Measurements from ENCODE around the gene DTNB.
"Not testable (repeated sequence)": the region's sequence is repeated elsewhere in the genome, so short reads cannot be mapped to it uniquely, and the experiment has no call there.

Gene DTNB

DNA sequence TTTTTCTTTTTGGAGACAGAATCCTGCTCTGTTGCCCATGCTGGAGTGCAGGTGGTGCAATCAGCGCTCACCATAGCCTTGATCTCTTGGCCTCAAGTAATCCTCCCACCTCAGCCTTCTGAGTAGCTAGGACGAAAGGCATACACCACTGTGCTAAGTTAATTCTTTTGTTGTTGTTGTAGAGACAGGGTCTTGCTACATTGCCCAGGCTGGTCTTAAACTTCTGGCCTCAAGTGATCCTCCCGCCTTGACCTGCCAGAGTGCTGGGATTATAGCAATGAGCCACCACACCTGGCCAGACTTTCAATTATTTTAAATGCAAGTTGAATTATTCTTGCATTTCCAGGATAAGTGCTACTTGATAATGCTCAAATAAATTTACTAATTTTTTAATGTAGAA, 126.5 kb downstream of the DTNB start:
- Mint-ChIP-seq H3K36me3 (ENCODE audit: low read depth) (peaks cover 4% of the 10 kb centered on the region), H3K4me1 (ENCODE audit: low read depth) (peaks cover 24% of the 10 kb centered on the region), H3K4me3 (no peak overlapping the region), H3K9me3 (no peaks in the 10 kb centered on the region), H3K27me3 (ENCODE audit: low read depth) (no peaks in the 10 kb centered on the region), H3K27ac (no peak overlapping the region)
- no peak for DNase-seq (ENCODE audit: low spot score)

DNA sequence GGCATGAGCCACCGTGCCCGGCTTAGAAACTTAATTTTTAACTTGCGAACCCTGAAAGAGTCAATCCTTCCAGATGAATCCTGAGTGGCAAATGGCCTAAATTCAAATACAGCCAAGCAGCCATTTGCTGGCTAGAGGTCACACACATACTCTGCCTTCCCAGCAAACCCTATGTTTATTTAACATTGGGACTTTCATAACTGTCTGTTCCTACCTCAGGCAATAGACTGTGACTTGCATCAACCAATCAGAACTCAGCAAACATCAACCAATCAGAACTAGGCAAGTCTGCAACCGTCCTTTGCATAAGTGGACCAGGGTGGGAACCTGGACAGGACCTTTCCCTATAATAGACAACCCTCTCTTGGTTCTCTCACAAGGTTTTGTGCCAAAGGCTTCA, 127.5 kb downstream of the DTNB start:
- H3K4me1 Mint-ChIP-seq (ENCODE audit: low read depth) = peaks cover 19% of the 10 kb centered on the region
- no peak overlapping the region for H3K4me3 Mint-ChIP-seq
- peaks cover 3% of the 10 kb centered on the region for H3K36me3 Mint-ChIP-seq (ENCODE audit: low read depth)
- no peak for DNase-seq (ENCODE audit: low spot score)
- no peak overlapping the region for H3K27ac Mint-ChIP-seq
- no peaks in the 10 kb centered on the region for H3K9me3 Mint-ChIP-seq
- no peaks in the 10 kb centered on the region for H3K27me3 Mint-ChIP-seq (ENCODE audit: low read depth)

DNA sequence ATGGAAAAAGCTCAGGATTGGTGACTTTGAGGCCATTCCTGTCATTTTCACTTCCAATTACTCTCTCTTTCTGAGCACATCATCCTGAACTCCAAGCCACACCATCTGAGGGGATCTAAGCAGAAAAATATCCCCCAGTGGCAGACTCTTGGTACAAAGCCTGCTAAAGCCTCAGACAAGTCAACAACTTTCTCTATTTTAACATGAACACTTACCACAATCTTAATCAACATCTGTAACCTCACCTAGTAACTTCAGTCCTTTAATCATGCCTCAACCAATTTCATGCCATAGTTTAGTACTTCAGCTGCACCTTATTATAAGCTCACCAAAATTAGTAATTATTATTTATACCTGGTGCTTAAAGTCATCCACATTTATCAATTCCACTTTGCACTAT, 128.9 kb downstream of the DTNB start:
- no peak overlapping the region for H3K27ac Mint-ChIP-seq

DNA sequence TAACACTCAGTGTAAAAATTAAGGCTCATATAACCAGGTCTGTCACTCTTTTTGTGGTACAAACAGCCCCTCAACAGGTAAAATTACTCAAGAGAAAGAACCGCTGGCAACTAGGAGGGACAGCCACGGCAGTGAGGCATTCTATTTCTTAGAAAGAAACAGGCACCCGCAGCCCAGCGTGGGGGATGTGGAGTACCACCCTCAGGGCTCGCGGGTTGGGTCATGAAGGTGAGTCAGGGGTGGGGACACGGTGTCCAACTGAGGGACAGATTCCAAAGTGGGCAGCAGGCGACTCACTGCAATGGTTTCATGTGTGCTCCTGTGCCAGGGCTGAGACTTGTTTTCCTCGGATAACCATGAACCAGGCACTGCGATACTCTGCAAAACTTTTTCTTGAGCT, 129.4 kb downstream of the DTNB start:
- no peaks in the 10 kb centered on the region for H3K27me3 Mint-ChIP-seq (ENCODE audit: low read depth)
- no peaks in the 10 kb centered on the region for H3K9me3 Mint-ChIP-seq
- H3K36me3 Mint-ChIP-seq (ENCODE audit: low read depth) = peaks cover 2% of the 10 kb centered on the region
- no peak for DNase-seq (ENCODE audit: low spot score)
- H3K4me1 Mint-ChIP-seq (ENCODE audit: low read depth) = peaks cover 16% of the 10 kb centered on the region
- H3K27ac Mint-ChIP-seq = no peak overlapping the region
- no peak overlapping the region for H3K4me3 Mint-ChIP-seq

More for the DNA sequence above, 128.9 kb downstream of the DTNB start:
- DNase-seq (ENCODE audit: low spot score) = no peak
- Mint-ChIP-seq H3K36me3 (ENCODE audit: low read depth) (peaks cover 2% of the 10 kb centered on the region), H3K9me3 (no peaks in the 10 kb centered on the region), H3K4me3 (no peak overlapping the region), H3K4me1 (ENCODE audit: low read depth) (peaks cover 16% of the 10 kb centered on the region), H3K27me3 (ENCODE audit: low read depth) (no peaks in the 10 kb centered on the region)

DNA sequence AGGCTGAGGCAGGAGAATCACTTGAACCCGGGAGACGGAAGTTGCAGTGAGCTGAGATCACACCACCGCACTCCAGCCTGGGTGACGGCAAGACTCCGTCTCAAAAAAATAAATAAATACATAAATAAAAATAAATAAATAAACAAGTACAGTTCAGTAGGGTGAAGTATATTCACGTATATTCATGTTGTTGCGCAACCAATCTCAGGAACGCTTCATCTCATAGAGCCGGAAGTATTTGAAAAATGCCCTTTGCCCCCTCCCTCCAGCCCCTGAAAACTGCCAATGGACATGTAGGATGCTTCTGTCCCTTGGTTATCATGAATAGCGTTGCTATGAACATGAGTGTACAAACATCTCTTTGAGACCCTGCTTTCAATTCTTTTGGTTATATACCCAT, 132.0 kb downstream of the DTNB start:
- H3K27ac Mint-ChIP-seq = no peak overlapping the region
- no peaks in the 10 kb centered on the region for H3K36me3 Mint-ChIP-seq (ENCODE audit: low read depth)
- no peak overlapping the region for H3K4me3 Mint-ChIP-seq
- H3K4me1 Mint-ChIP-seq (ENCODE audit: low read depth) = peaks cover 11% of the 10 kb centered on the region
- no peaks in the 10 kb centered on the region for H3K9me3 Mint-ChIP-seq
- no peaks in the 10 kb centered on the region for H3K27me3 Mint-ChIP-seq (ENCODE audit: low read depth)
- DNase-seq (ENCODE audit: low spot score) = no peak

DNA sequence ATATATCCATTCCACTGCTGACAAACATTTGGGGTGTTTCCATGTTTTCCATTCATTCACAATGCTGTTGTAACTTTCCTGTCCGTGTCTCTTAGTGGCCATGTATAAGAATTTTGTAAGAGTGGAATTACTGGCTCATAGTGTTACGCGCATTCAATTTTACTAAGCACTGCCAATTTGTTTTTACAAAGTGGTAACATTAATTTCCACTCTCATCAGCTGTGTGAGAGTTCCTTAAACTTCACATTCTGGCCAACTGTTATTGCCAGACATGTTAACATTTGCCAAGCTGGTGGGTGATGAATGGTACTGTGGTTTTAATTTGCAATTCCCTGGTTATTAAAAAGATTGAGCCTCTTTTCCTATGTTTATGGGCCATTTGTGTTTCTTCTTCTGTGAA, 134.2 kb downstream of the DTNB start:
- no peak overlapping the region for H3K4me3 Mint-ChIP-seq
- H3K4me1 Mint-ChIP-seq (ENCODE audit: low read depth) = peaks cover 2% of the 10 kb centered on the region
- H3K27me3 Mint-ChIP-seq (ENCODE audit: low read depth) = no peaks in the 10 kb centered on the region
- H3K9me3 Mint-ChIP-seq = no peaks in the 10 kb centered on the region
- no peak for DNase-seq (ENCODE audit: low spot score)
- H3K36me3 Mint-ChIP-seq (ENCODE audit: low read depth) = no peaks in the 10 kb centered on the region
- no peak overlapping the region for H3K27ac Mint-ChIP-seq

DNA sequence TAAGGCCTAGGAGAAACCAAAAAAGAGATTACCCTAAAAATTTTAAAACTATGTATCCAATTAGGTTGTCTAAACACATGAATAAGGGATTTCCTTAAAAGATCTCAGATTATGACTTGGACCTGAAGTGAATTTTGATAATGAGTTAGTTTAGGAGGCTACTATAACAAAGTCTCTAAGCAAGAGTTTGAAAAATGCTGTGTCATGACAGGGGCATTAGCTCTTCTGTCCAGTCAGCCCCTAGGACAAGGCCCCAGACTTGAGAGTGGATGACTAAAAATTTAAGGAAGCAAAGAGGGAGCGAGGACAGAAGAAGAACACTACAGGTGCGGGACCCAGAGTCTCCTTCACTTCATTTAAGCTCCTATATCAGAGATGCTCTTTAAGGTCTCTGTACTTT, 135.9 kb downstream of the DTNB start:
- no peak overlapping the region for H3K4me3 Mint-ChIP-seq
- no peaks in the 10 kb centered on the region for H3K9me3 Mint-ChIP-seq
- no peaks in the 10 kb centered on the region for H3K27me3 Mint-ChIP-seq (ENCODE audit: low read depth)
- no peaks in the 10 kb centered on the region for H3K36me3 Mint-ChIP-seq (ENCODE audit: low read depth)
- no peak overlapping the region for H3K27ac Mint-ChIP-seq
- DNase-seq (ENCODE audit: low spot score) = no peak
- H3K4me1 Mint-ChIP-seq (ENCODE audit: low read depth) = no peaks in the 10 kb centered on the region

DNA sequence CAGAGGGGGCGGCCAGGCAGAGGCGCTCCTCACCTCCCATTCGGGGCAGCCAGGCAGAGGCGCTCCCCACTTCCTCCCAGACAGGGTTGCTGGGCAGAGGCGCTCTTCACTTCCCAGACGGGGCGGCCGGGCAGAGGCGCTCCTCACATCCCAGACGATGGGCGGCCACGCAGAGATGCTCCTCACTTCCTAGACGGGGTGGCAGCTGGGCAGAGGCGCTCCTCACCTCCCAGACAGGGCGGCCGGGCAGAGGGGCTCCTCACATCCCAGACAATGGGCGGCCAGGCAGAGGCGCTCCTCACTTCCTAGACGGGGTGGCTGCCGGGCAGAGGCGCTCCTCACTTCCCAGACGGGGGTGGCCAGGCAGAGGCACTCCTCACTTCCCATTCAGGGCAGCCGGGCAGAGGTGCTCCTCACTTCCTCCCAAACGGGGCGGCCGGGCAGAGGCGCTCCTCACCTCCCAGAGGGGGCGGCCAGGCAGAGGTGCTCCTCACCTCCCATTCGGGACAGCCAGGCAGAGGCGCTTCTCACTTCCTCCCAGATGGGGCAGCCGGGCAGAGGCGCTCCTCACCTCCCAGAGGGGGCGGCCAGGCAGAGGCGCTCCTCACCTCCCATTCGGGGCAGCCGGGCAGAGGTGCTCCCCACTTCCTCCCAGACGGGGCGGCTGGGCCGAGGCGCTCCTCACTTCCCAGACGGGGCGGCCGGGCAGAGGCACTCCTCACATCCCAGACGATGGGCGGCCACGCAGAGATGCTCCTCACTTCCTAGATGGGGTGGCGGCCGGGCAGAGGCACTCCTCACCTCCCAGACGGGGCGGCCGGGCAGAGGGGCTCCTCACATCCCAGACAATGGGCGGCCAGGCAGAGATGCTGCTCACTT, 137.7 kb downstream of the DTNB start:
- H3K27me3 Mint-ChIP-seq (ENCODE audit: low read depth); H3K36me3 Mint-ChIP-seq (ENCODE audit: low read depth); DNase-seq (ENCODE audit: low spot score); H3K4me3 Mint-ChIP-seq; H3K4me1 Mint-ChIP-seq (ENCODE audit: low read depth); H3K27ac Mint-ChIP-seq; H3K9me3 Mint-ChIP-seq: not testable (repeated sequence)

DNA sequence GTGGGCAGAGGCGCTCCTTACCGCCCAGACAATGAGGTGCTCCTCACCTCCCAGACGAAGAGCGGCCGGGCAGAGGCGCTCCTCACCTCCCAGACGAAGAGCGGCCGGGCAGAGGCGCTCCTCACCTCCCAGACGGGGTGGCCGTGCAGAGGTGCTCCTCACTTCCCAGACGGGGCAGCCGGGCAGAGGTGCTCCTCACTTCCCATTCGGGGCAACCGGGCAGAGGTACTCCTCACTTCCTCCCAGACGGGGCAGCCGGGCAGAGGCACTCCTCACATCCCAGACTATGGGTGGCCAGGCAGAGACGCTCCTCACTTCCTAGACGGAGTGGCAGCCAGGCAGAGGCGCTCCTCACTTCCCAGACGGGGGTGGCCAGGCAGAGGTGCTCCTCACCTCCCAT, 138.4 kb downstream of the DTNB start:
- not testable (repeated sequence) for H3K4me1 Mint-ChIP-seq (ENCODE audit: low read depth); DNase-seq (ENCODE audit: low spot score); H3K4me3 Mint-ChIP-seq; H3K36me3 Mint-ChIP-seq (ENCODE audit: low read depth); H3K27me3 Mint-ChIP-seq (ENCODE audit: low read depth); H3K9me3 Mint-ChIP-seq; H3K27ac Mint-ChIP-seq

DNA sequence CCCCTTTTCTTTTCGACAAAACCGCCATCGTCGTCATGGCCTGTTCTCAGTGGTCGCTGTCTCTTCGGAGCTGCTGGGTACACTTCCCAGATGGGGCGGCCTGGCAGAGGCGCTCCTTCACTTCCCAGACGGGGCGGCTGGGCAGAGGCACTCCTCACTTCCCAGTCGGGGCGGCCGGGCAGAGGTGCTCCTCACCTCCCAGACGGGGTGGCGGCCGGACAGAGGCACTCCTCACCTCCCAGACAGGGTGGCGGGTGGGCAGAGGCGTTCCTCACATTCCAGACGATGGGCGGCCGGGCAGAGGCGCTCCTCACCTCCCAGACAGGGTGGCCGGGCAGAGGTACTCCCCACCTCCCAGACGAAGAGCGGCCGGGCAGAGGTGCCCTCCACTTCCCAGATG, 138.9 kb downstream of the DTNB start:
- peaks cover 8% of the 10 kb centered on the region for H3K4me1 Mint-ChIP-seq (ENCODE audit: low read depth)
- H3K36me3 Mint-ChIP-seq (ENCODE audit: low read depth) = peaks cover 2% of the 10 kb centered on the region
- H3K27ac Mint-ChIP-seq = no peak overlapping the region
- H3K9me3 Mint-ChIP-seq = no peaks in the 10 kb centered on the region
- no peak for DNase-seq (ENCODE audit: low spot score)
- H3K4me3 Mint-ChIP-seq = no peak overlapping the region
- H3K27me3 Mint-ChIP-seq (ENCODE audit: low read depth) = no peaks in the 10 kb centered on the region

DNA sequence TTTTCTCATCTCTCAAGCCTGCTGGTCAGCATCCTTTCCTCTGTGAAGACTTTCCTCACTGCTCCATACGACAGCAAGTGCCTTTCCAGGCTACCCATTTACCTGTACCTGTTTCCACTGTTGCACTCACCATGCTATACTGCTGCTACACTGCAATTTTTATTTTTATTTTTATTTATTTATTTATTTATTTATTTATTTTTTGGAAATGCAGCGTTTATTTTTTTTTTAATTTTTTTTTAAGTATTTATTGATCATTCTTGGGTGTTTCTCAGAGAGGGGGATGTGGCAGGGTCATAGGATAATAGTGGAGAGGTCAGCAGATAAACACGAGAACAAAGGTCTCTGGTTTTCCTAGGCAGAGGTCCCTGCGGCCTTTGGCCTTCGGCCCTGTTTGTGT, 139.6 kb downstream of the DTNB start:
- not testable (repeated sequence) for H3K27ac Mint-ChIP-seq; H3K36me3 Mint-ChIP-seq (ENCODE audit: low read depth); H3K4me1 Mint-ChIP-seq (ENCODE audit: low read depth); DNase-seq (ENCODE audit: low spot score); H3K27me3 Mint-ChIP-seq (ENCODE audit: low read depth); H3K9me3 Mint-ChIP-seq; H3K4me3 Mint-ChIP-seq

DNA sequence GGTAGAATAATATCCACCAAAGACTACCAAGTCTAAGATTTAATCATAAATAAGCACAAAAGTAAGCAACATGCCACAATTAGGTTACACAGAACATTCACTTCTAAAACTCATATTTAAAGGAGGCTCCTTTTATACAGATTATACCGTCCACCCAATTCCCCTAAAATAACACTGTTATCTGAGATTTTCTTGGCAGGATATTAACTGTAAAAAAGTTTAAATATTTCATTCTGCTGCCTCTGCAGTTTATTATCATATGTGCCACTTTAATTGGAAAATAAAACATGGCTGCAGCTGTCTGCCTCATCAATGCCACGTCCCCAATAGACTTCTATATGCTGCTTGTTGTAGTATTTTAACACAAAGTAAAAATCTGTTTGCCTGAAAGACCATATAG, 140.9 kb downstream of the DTNB start:
- Mint-ChIP-seq H3K27me3 (ENCODE audit: low read depth) (no peaks in the 10 kb centered on the region), H3K4me1 (ENCODE audit: low read depth) (peaks cover 8% of the 10 kb centered on the region), H3K9me3 (no peaks in the 10 kb centered on the region), H3K4me3 (no peak overlapping the region), H3K27ac (no peak overlapping the region), H3K36me3 (ENCODE audit: low read depth) (peaks cover 5% of the 10 kb centered on the region)
- DNase-seq (ENCODE audit: low spot score) = no peak

DNA sequence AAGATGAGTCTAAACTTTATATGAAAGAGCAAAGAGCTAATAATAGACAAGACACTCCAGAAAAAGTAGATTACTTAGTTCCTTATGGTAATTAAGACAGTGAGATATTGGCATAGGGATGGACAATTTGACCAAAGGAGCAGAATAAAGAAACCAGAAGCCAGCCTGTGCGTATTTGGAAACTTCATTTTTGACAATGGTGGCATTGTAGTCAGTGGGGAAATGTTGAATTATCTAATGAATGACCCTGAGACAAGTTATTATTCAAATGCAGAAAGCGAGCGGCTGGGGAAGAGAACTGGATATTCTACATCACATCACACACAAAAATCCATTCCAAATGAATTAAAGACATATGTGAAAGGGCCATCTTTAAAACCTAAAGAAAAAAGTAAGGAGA, 144.3 kb downstream of the DTNB start:
- Mint-ChIP-seq H3K4me3 (no peak overlapping the region), H3K27ac (no peak overlapping the region), H3K9me3 (no peaks in the 10 kb centered on the region), H3K27me3 (ENCODE audit: low read depth) (no peaks in the 10 kb centered on the region), H3K36me3 (ENCODE audit: low read depth) (peaks cover 5% of the 10 kb centered on the region), H3K4me1 (ENCODE audit: low read depth) (peaks cover 8% of the 10 kb centered on the region)
- DNase-seq (ENCODE audit: low spot score) = no peak

DNA sequence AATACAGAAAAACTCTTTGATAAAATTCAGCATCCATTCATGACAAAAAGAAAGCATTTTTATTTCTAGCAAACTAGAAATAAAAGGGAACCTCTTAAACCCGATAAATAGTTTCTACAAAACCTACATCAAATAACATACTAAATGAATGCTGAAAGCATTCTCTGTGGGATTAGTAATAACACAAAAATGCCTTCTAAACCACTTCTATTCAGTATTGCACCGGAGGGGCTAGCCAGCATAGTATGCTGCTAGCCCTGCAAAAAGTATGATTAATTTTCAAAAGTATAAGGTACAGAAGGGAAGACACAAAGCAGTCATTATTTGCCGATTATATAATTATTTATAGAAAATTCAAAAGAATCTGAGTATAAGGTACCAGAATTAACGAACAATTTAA, 145.2 kb downstream of the DTNB start:
- Mint-ChIP-seq H3K36me3 (ENCODE audit: low read depth) (peaks cover 5% of the 10 kb centered on the region), H3K4me1 (ENCODE audit: low read depth) (peaks cover 8% of the 10 kb centered on the region), H3K27ac (no peak overlapping the region), H3K9me3 (no peaks in the 10 kb centered on the region), H3K4me3 (no peak overlapping the region), H3K27me3 (ENCODE audit: low read depth) (no peaks in the 10 kb centered on the region)
- no peak for DNase-seq (ENCODE audit: low spot score)

DNA sequence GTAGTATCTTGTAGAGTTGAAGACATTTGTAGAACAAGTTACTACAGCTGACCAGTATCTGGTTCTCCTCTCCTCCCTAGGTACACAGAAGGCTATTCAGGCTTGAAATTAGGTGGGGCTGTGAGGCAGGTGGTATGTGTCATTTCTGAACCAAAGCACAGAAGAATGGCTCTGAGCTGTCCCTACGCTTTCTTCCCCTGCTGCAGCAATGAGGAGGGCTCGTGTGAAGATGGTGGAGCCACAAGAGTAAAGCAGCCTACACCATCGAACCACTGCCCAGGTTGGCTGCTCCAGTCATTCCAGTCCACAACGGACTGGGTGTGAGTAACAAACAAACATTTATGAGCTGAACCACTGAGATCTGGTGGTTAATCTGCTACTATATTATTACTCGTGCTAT, 148.9 kb downstream of the DTNB start:
- Mint-ChIP-seq H3K4me3 (no peak overlapping the region), H3K27ac (no peak overlapping the region), H3K4me1 (ENCODE audit: low read depth) (peaks cover 7% of the 10 kb centered on the region), H3K9me3 (no peaks in the 10 kb centered on the region), H3K36me3 (ENCODE audit: low read depth) (peaks cover 4% of the 10 kb centered on the region), H3K27me3 (ENCODE audit: low read depth) (no peaks in the 10 kb centered on the region)
- no peak for DNase-seq (ENCODE audit: low spot score)
